Activated naive CD4-positive, alpha-beta T cell treated with anti-CD3 and anti-CD28 coated beads, Interleukin-2, amount 50 U/mL, for 16 hours (primary cell): ENCODE data around the gene PALM.
"Not testable (repeated sequence)": the region's sequence is repeated elsewhere in the genome, so short reads cannot be mapped to it uniquely, and the experiment has no call there.

Experiments used
- DNase-seq: peaks from one replicate; pipeline ENCODE4 v3.0.0-alpha.2; 2020

Gene PALM

GRCh38 chr19:709196-709964 lies 645 bp downstream of the PALM start:
- no peak for DNase-seq

GRCh38 chr19:709965-710571 lies 1.3 kb downstream of the PALM start:
- DNase-seq: no peak

- DNase-seq: no peak
Measured at GRCh38 chr19:710767-711166, 2.0 kb downstream of the PALM start.

- no peak for DNase-seq
Measured at GRCh38 chr19:711254-711653, 2.5 kb downstream of the PALM start.

GRCh38 chr19:715347-715746 lies 6.6 kb downstream of the PALM start:
- no peak for DNase-seq

GRCh38 chr19:718251-718951 lies 9.7 kb downstream of the PALM start:
- DNase-seq: no peak

- DNase-seq: no peak
Measured at GRCh38 chr19:718991-719512, 10.3 kb downstream of the PALM start.

GRCh38 chr19:719636-720344 lies 11.1 kb downstream of the PALM start:
- DNase-seq: no peak

GRCh38 chr19:720345-721160 lies 11.8 kb downstream of the PALM start:
- no peak for DNase-seq

GRCh38 chr19:722553-723101 lies 13.9 kb downstream of the PALM start:
- no peak for DNase-seq

- DNase-seq: no peak
Measured at GRCh38 chr19:723247-723646, 14.5 kb downstream of the PALM start.

- DNase-seq: no peak
Measured at GRCh38 chr19:723714-724113, 15.0 kb downstream of the PALM start.

- DNase-seq: no peak
Measured at GRCh38 chr19:725461-726089, 16.8 kb downstream of the PALM start.

- DNase-seq: no peak
Measured at GRCh38 chr19:726993-727956, 18.5 kb downstream of the PALM start.

GRCh38 chr19:728011-728410 lies 19.3 kb downstream of the PALM start:
- DNase-seq: no peak

- DNase-seq: not testable (repeated sequence)
Measured at GRCh38 chr19:729564-729963, 20.8 kb downstream of the PALM start.

GRCh38 chr19:729965-730668 lies 21.4 kb downstream of the PALM start:
- DNase-seq: no peak

- no peak for DNase-seq
Measured at GRCh38 chr19:731000-731399, 22.3 kb downstream of the PALM start.
